Skin of body (tissue), 2 donors: ENCODE data around the gene ANKRD2. TPM values are rescaled to one million over a fixed set of nuclear protein-coding genes. Genes with fewer than 3 reads are reported as not detected.
"Not testable (repeated sequence)": the region's sequence is repeated elsewhere in the genome, so short reads cannot be mapped to it uniquely, and the experiment has no call there.

Experiments
- DNase-seq: peaks from one replicate; lab custom pipeline; 2025; lab: John Stamatoyannopoulos, UW
- total RNA-seq: library from RNA; depleted of rRNA; stranded (reverse); fragments of >200 nt; gene quantifications from one replicate; pipeline ENCODE4 v1.2.3, GENCODE V29; 2014

The ANKRD2 gene
- total RNA-seq: 6.4 TPM

GRCh38 chr10:97572214-97572989 lies at the start of gene ANKRD2:
ANKRD2 (plus strand) TSS chr10:97572779; CDS start chr10:97572789, 10 bp downstream.
- DNase-seq: peak; percentile 20

GRCh38 chr10:97522937-97523336 lies 49.6 kb upstream of the ANKRD2 start:
- no peak for DNase-seq

DNA sequence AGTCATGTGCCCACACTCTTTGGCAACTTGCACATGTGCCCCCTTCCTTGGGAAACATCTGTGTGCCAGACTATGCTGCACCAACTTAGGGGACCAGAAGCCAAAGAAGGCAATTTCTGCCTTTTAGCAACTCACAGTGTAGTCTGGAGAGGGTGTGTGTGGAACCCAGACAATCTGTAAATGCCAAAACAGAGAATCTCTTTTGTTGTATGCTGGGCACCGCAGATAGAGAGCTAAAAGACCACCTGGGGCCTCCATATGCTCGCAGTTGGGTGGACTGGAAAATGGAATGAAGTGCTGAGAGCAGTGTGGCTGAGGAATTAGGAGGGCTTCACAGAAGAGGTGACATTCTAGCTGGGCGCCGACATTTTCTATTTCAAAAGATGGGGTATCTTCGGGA lies 47.5 kb upstream of the ANKRD2 start:
- DNase-seq: peak; percentile 19

- no peak for DNase-seq
Observed at GRCh38 chr10:97525683-97526110, 46.9 kb upstream of the ANKRD2 start.

- not testable (repeated sequence) for DNase-seq
Observed at GRCh38 chr10:97528876-97529275, 43.7 kb upstream of the ANKRD2 start.

- no peak for DNase-seq
Observed at GRCh38 chr10:97529685-97530465, 42.7 kb upstream of the ANKRD2 start.

DNA sequence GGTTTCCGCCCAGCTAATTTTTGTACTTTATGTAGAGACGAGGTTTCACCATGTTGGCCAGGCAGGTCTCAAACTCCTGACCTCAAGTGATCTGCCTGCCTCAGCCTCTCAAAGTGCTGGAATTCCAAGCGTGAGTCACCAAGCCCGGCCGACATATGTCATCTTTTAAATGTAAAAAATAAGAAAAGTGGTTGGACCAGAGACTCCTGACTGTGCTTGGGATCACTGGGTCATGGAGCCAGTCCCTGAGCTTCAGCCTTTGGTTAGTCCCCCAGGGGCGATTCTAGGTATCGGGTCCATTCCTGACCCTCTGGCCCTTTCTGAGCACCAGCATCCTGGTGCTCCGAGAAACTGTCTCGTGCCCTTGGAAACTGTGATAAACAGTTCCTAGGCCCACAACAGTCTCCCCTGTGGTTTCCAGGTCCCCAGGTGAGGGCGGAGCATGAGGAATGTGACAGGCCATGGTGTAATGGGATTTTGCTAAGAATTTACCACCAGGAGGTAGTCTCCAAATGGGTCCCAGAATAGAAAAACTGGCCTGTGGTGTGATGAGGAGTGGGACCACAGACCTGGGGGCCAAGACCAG lies 41.1 kb upstream of the ANKRD2 start:
- DNase-seq: no peak

DNA sequence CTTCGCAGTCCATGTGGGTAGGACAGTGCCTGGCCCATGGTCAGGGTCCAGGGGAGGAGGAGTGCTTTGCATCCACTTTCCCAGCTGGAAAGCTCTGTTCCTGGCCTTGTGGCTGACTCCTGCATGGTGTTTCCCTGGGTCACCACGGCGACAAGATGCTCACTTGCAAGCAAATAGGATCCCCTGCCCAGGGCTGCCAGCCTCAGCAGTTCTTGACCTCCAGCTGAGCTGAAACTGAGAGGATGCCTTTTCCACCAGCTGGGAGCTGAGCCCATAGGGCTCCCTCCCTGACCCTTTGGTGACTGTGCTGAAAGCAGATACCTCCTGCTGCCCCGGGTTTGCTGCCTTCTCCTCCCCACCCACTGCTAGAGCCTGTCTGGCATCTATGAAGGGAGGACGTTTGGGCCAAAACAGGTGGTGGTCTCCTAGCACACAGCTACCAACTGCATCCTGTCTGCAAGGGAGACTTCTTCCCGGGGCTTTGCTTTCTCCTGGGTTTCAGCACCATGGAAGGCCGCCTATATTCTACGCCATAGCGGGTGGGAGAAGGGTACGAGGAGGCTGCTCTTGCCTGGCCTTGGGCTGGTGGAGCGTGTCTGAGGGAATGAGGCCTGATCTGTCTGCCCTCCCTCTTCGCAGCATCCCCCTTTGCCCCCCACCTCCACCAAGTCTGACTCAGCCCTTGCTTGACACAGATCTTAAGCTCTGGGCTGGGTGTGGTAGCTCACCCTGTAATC lies 39.5 kb upstream of the ANKRD2 start:
- DNase-seq: no peak

GRCh38 chr10:97533888-97534287 lies 38.7 kb upstream of the ANKRD2 start:
- no peak for DNase-seq

- no peak for DNase-seq
Observed at GRCh38 chr10:97534746-97535367, 37.7 kb upstream of the ANKRD2 start.

- DNase-seq: no peak
Observed at GRCh38 chr10:97537186-97537869, 35.3 kb upstream of the ANKRD2 start.

GRCh38 chr10:97538411-97538810 lies 34.2 kb upstream of the ANKRD2 start:
- no peak for DNase-seq

DNA sequence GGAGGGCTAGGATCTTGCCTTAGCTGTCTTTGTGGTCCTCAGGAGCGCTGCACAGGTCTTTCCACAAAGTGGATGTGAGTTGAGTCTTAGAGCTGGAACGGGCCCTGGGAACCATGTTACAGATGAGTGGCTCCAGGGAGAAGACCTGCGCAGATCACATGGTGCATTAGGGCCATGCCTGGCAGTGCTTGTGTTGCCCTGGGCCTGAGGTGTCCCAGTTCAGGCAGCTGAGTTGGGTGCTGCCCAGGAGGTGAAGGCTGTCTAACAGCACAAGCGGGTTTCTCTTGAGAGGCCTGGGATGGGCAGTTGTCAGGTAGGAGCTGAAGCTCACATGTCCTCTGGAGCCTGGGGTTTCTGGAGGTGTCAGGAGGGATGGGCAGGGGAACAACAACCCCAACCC lies 33.7 kb upstream of the ANKRD2 start:
- no peak for DNase-seq

- no peak for DNase-seq
Observed at GRCh38 chr10:97539523-97540200, 32.9 kb upstream of the ANKRD2 start.

DNA sequence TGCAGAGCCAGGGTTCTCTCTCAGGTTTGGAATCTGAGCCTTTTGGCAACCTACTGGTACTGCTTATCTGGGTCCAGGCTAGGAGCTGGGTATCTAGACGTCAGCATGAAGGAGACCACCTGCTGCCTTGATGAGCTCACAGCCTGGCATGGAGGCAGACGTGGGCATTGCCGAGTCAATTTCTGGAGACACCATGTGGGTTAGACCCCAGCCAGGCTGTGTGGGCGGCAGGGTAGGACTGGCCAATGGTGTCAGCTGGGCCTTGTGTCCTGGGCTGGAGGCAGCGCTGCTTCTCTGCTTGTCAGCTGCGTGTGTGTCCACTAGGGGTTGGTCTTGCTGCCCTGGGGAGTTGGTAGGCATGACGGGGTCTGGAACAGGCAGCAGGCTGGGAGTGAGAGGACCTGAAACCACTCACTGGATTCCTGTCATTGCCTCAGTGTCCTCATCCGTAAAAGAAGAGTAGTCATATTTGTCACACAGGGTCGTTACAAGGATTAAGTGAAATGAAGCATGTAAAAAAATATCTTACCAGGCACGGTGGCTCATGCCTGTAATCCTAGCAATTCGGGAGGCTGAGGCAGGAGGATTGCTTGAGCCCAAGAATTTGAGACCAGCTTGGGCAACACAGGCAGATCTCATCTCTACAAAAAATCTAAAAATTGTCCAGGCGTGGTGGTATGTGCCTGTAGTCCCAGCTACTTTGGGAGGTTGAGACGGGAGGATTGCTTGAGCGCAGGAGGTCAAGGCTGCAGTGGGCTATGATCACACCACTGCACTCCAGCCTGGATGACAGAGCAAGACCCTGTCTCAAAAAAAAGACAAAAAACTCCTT lies 31.7 kb upstream of the ANKRD2 start:
- no peak for DNase-seq

- DNase-seq: peak; percentile 88
Observed at GRCh38 chr10:97542169-97543024, 30.2 kb upstream of the ANKRD2 start.

- peak; percentile 67 for DNase-seq
Observed at GRCh38 chr10:97543025-97543546, 29.5 kb upstream of the ANKRD2 start.
